Transverse colon (tissue), 4 donors: ENCODE data around the gene SLC7A14. TPM values are rescaled to one million over a fixed set of nuclear protein-coding genes. Genes with fewer than 3 reads are reported as not detected.

ENCODE experiments used
- DNase-seq: peaks from one replicate; pipeline ENCODE4 v3.0.0-alpha.2; 2019
- H3K27ac ChIP-seq, 4 donors: fragments of 200-600 bp; sonication (generic); 2 replicates each; pipeline ENCODE4 v1.5.1; 2016 to 2018; ENCODE audit warnings: inconsistent platforms in 4 of 4
- H3K27me3 ChIP-seq: fragments of 200-600 bp; sonication (generic); 2 replicates; pipeline ENCODE4 v1.5.1; 2017; ENCODE audit warnings: inconsistent platforms
- H3K36me3 ChIP-seq, 4 donors: fragments of 200-600 bp; sonication (generic); 2 replicates each; pipeline ENCODE4 v1.5.1; 2017 to 2019; ENCODE audit warnings: inconsistent platforms in 4 of 4
- H3K4me1 ChIP-seq, 4 donors: fragments of 200-600 bp; sonication (generic); 2 replicates each; pipeline ENCODE4 v1.5.1; 2017 to 2020; ENCODE audit warnings: inconsistent platforms in 4 of 4
- H3K4me3 ChIP-seq, 4 donors: fragments of 200-600 bp; sonication (generic); 1 replicate in 1 of 4; 2 replicates in 3 of 4; pipeline versions ENCODE4 v1.5.1 to v1.6.1; 2017 to 2019; ENCODE audit warnings: inconsistent platforms in 4 of 4
- H3K9me3 ChIP-seq, 2 donors: fragments of 200-600 bp; sonication (generic); 2 replicates each; pipeline ENCODE4 v1.5.1; 2017 to 2019; ENCODE audit warnings: inconsistent platforms in 2 of 2
- CTCF ChIP-seq, 5 experiments: fragments of 200-600 bp in 3 of 5; fragments of 450-650 bp in 2 of 5; sonication (generic) in 3 of 5; IDR thresholded peaks; 1 replicate in 2 of 5; 2 replicates in 3 of 5; pipeline ENCODE4 v1.5.1; 2016 to 2017; ENCODE audit warnings: antibody characterized with exemption in 5 of 5, inconsistent platforms in 3 of 5, mild to moderate bottlenecking in 2 of 5, moderate library complexity in 1 of 5
- EP300 ChIP-seq: sonication (generic); formaldehyde crosslinking; IDR thresholded peaks from one replicate; pipeline ENCODE4 v1.6.1; 2017; ENCODE audit warnings: antibody characterized with exemption, low read depth
- POLR2A ChIP-seq: fragments of 450-650 bp; IDR thresholded peaks from one replicate; pipeline ENCODE4 v1.6.1; 2016; ENCODE audit warnings: antibody characterized with exemption, mild to moderate bottlenecking, moderate library complexity
- POLR2AphosphoS5 ChIP-seq, 3 donors: sonication (generic); formaldehyde crosslinking; IDR thresholded peaks; one replicate each; pipeline ENCODE4 v1.6.1; 2016; ENCODE audit warnings: antibody characterized with exemption in 3 of 3
- WGBS, 2 donors: methylation state at CpG; one replicate each; pipeline ENCODE4 v1.1.5; 2018; ENCODE audit warnings: low coverage in 1 of 2; 5-methylcytosine and 5-hydroxymethylcytosine counted together
- in situ Hi-C, 4 donors: fragments of 200-750 bp; cut with MboI; loops; one replicate each; pipeline versions ENCODE4 v1.15.0 to v1.15.1; 2017; ENCODE audit warnings: low sequenced_read_pairs in 3 of 4, low pct_ligation_motif_present in 1 of 4, low pct_unique_long_range_greater_than_20kb in 1 of 4
- intact Hi-C: fragments of 100-400 bp; cut with DNase I; formaldehyde crosslinking; loops from one replicate; pipeline ENCODE4 v1.15.1; 2023; ENCODE audit warnings: low total_unique reads
- total RNA-seq, 4 donors: library from RNA; depleted of rRNA; stranded (reverse); fragments of >200 nt; gene quantifications; one replicate each; pipeline ENCODE4 v1.1.0, GENCODE V29; 2016

SLC7A14 gene
- total RNA-seq, 4 donors from 2014 or later, result 0.48 to 0.80 (median 0.72) TPM

- Histone ChIP-seq H3K4me3 (no peak overlapping the region), H3K27ac (no peak overlapping the region), H3K4me1 (no peaks in the 10 kb centered on the region), H3K36me3 (no peaks in the 10 kb centered on the region), H3K27me3 (peaks cover 5% of the 10 kb centered on the region), H3K9me3 (no peaks in the 10 kb centered on the region)
- no peak for TF ChIP-seq CTCF (IDR thresholded peaks at IDR 0.05)
- TF ChIP-seq POLR2A, result no peak
- no peak for TF ChIP-seq EP300
- TF ChIP-seq POLR2AphosphoS5 (IDR thresholded peaks at IDR 0.05), result no peak
- intact Hi-C loops (no loop called here), in situ Hi-C loops (no loop called here)
- WGBS, 2 donors, result 67% methylated on average over 5 of the region's 5 CpGs; no CpG with 5 or more reads in 1 of the 2 donors
- no peak for DNase-seq
Measured at GRCh38 chr3:170621256-170621655, 35.4 kb upstream of the SLC7A14 start.

DNA sequence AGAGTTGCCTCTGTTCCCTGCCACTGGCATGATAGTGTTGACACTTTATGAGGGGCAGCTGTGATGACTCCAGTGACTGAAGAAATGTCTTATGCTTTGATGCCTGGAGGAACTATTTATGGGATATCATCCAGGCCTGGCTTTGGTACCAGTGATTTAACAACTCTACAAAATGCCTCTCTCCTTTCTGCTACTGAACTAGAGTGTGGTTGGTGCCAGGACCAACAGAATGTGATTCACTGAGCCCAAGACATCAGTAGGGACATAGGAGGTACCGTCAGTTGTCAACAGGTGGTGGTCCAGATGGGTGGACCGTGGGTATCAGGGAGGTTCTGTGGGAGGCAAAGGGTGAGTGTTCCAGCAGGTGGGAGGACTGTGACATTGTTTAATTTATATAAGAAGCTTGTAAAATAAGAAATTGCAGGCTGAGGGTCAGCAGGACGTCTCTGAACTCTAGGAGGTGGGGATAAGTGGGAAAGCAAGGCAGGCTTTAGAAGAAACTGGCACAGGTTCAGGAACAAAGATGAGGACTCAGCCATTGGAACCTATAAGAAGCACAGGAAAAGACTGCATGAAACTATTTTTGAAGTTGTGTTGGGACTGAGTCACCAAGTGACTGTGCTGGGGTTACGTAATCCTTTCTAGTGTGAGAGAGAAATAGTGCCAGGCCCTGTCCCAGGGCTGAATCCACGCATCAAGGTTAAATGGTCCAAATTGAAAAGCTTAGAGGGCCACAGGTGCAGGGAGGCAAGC lies 28.5 kb upstream of the SLC7A14 start:
- Histone ChIP-seq H3K27me3 (no peaks in the 10 kb centered on the region), H3K4me3 (no peak overlapping the region), H3K36me3 (no peaks in the 10 kb centered on the region), H3K9me3 (no peaks in the 10 kb centered on the region), H3K4me1 (no peaks in the 10 kb centered on the region), H3K27ac (no peak overlapping the region)
- intact Hi-C loops, result no loop called here
- TF ChIP-seq CTCF (IDR thresholded peaks at IDR 0.05) (no peak), POLR2AphosphoS5 (IDR thresholded peaks at IDR 0.05) (no peak), EP300 (no peak), POLR2A (no peak)
- no peak for DNase-seq
- in situ Hi-C loops, result no loop called here
- 44 to 56% methylated on average over 4 to 5 of the region's 5 CpGs for WGBS, 2 donors

DNA sequence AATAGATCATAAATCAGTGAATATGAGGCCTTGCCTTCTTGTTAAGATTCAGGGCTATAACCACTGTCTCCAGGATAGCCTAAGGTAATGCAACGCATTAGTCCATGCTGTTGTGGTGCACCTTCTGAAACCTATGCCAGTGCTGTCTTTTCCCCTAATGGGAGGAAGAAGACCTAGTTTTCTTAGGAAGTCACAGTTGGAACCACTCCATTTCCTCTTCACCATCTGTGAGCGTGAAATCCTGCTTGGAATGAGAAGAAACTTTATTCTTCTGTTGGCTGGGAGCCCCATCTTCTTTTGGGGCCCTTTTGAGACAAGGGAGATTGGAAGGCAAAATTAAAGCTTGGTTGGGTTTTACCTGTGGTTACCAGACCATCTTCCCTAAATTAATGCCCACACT lies 25.9 kb upstream of the SLC7A14 start:
- H3K36me3 ChIP-seq, result no peaks in the 10 kb centered on the region
- WGBS, 2 donors, result 79 to 100% methylated on average over 1 to 2 of the region's 2 CpGs
- no peak for TF ChIP-seq CTCF (IDR thresholded peaks at IDR 0.05)
- TF ChIP-seq POLR2A, result no peak
- no peak for TF ChIP-seq POLR2AphosphoS5 (IDR thresholded peaks at IDR 0.05)
- no peak for TF ChIP-seq EP300
- H3K9me3 ChIP-seq, result no peaks in the 10 kb centered on the region
- no peak for DNase-seq
- no peaks in the 10 kb centered on the region for H3K27me3 ChIP-seq
- in situ Hi-C loops (no loop called here), intact Hi-C loops (no loop called here)
- no peak overlapping the region for H3K4me3 ChIP-seq
- H3K27ac ChIP-seq, result no peak overlapping the region
- no peaks in the 10 kb centered on the region for H3K4me1 ChIP-seq

- Histone ChIP-seq H3K27ac (no peak overlapping the region), H3K36me3 (no peaks in the 10 kb centered on the region), H3K27me3 (no peaks in the 10 kb centered on the region), H3K9me3 (no peaks in the 10 kb centered on the region), H3K4me3 (no peak overlapping the region), H3K4me1 (no peaks in the 10 kb centered on the region)
- WGBS, 2 donors, result 92 to 93% methylated on average over 6 to 8 of the region's 8 CpGs
- no peak for TF ChIP-seq POLR2A
- no peak for TF ChIP-seq CTCF (IDR thresholded peaks at IDR 0.05)
- no peak for TF ChIP-seq POLR2AphosphoS5 (IDR thresholded peaks at IDR 0.05)
- TF ChIP-seq EP300, result no peak
- in situ Hi-C loops (no loop called here), intact Hi-C loops (no loop called here)
- no peak for DNase-seq
Measured at GRCh38 chr3:170610321-170610884, 24.5 kb upstream of the SLC7A14 start.
